Small intestine (tissue), 7 donors: ENCODE results near the gene SCN5A. TPM values are rescaled to one million over a fixed set of nuclear protein-coding genes. Genes with fewer than 3 reads are reported as not detected.

ENCODE experiments used
- DNase-seq, 2 donors: peaks; one replicate each; pipeline versions ENCODE4 v3.0.0 to v3.0.0-alpha.2; 2013
- FAIRE-seq: peaks from 2 replicates; lab custom pipeline; 2012; peaks lifted over from hg19 to GRCh38; lab: Jason Lieb, UNC
- H3K27ac ChIP-seq, 3 donors: one replicate each; pipeline ENCODE4 v1.5.1; 2013; ENCODE audit warnings: low read length in 2 of 3, mild to moderate bottlenecking in 2 of 3, control low read depth in 1 of 3, inconsistent platforms in 1 of 3, low read depth in 1 of 3, moderate library complexity in 1 of 3
- H3K27me3 ChIP-seq, 3 donors: one replicate each; pipeline ENCODE4 v1.6.1; 2013; ENCODE audit warnings: low read length in 3 of 3, inconsistent platforms in 1 of 3; ENCODE audit not compliant: control insufficient read depth in 3 of 3, insufficient read depth in 3 of 3
- H3K36me3 ChIP-seq, 3 donors: one replicate each; pipeline ENCODE4 v1.6.1; 2013; ENCODE audit warnings: low read length in 3 of 3, inconsistent platforms in 1 of 3, low read depth in 1 of 3, mild to moderate bottlenecking in 1 of 3, moderate library complexity in 1 of 3; ENCODE audit not compliant: control insufficient read depth in 3 of 3, insufficient read depth in 2 of 3
- H3K4me1 ChIP-seq, 3 donors: one replicate each; pipeline ENCODE4 v1.6.1; 2013; ENCODE audit warnings: low read length in 2 of 3, inconsistent platforms in 1 of 3, low read depth in 1 of 3, mild to moderate bottlenecking in 1 of 3, moderate library complexity in 1 of 3; ENCODE audit not compliant: control insufficient read depth in 3 of 3, insufficient read depth in 2 of 3
- H3K4me3 ChIP-seq, 3 donors: one replicate each; pipeline ENCODE4 v1.5.1; 2013; ENCODE audit warnings: low read length in 3 of 3, control low read depth in 1 of 3, inconsistent platforms in 1 of 3, low read depth in 1 of 3, mild to moderate bottlenecking in 1 of 3, moderate library complexity in 1 of 3
- H3K9me3 ChIP-seq, 2 donors: one replicate each; pipeline ENCODE4 v1.6.1; 2013; ENCODE audit warnings: low read depth in 1 of 2, low read length in 1 of 2; ENCODE audit not compliant: control insufficient read depth in 2 of 2, insufficient read depth in 1 of 2
- WGBS, 3 donors: extraction: QIAGEN DNeasy Blood & Tissue Kit; methylation state at CpG; one replicate each; pipeline ENCODE4 v1.1.7; 2013; 5-methylcytosine and 5-hydroxymethylcytosine counted together
- polyA plus RNA-seq, 4 donors: library from polyadenylated mRNA; stranded (reverse) in 3 of 4; unstranded in 1 of 4; fragments of 200-250 nt in 3 of 4; fragments of 120-200 nt in 1 of 4; gene quantifications; one replicate each; pipeline versions ENCODE4 v1.2.1 to v1.2.3, GENCODE V29; 2013
- donor health status: healthy with polysubstance abuse.
- donor health status: control.
- donor health status: control.
- donor health status: Bipolar disorder and iron deficiency.
- donor health status: healthy.

The SCN5A gene
- polyA plus RNA-seq, 4 donors: 0.27 to 0.75 (median 0.68) TPM; not detected in 1

- Histone ChIP-seq H3K27me3 (no peaks in the 10 kb centered on the region), H3K9me3 (no peaks in the 10 kb centered on the region), H3K4me1 (no peaks in the 10 kb centered on the region), H3K27ac (no peak overlapping the region), H3K4me3 (no peak overlapping the region), H3K36me3 (no peaks in the 10 kb centered on the region)
- DNase-seq: no peak
- WGBS, 3 donors: 80 to 90% (median 88%) methylated on average over 21 of the region's 21 CpGs
- FAIRE-seq: no peak
Observed at GRCh38 chr3:38580450-38581382, 68.8 kb downstream of the SCN5A start.

GRCh38 chr3:38579551-38580449 lies 69.7 kb downstream of the SCN5A start:
- Histone ChIP-seq H3K27me3 (no peaks in the 10 kb centered on the region), H3K27ac (no peak overlapping the region), H3K9me3 (no peaks in the 10 kb centered on the region), H3K4me3 (no peak overlapping the region), H3K4me1 (no peaks in the 10 kb centered on the region), H3K36me3 (no peaks in the 10 kb centered on the region)
- FAIRE-seq (no peak), DNase-seq (no peak)
- 50 to 62% (median 61%) methylated on average over 13 to 14 of the region's 14 CpGs for WGBS, 3 donors

GRCh38 chr3:38579141-38579540 lies 70.3 kb downstream of the SCN5A start:
- Histone ChIP-seq H3K4me1 (no peaks in the 10 kb centered on the region), H3K9me3 (no peaks in the 10 kb centered on the region), H3K27ac (no peak overlapping the region), H3K27me3 (peaks cover 0 to 2% (median 0%) of the 10 kb centered on the region in 3 donors), H3K4me3 (no peak overlapping the region), H3K36me3 (no peaks in the 10 kb centered on the region)
- FAIRE-seq (no peak), DNase-seq (no peak)
- WGBS, 3 donors: 77 to 83% (median 81%) methylated on average over 12 of the region's 12 CpGs

- no peaks in the 10 kb centered on the region for H3K4me1 ChIP-seq
- DNase-seq: no peak
- peaks cover 0 to 2% (median 0%) of the 10 kb centered on the region in 3 donors for H3K27me3 ChIP-seq
- 73 to 89% (median 76%) methylated on average over 9 of the region's 9 CpGs for WGBS, 3 donors
- FAIRE-seq: no peak
- H3K9me3 ChIP-seq: peaks cover 0 to under 1% of the 10 kb centered on the region in 2 donors
- H3K36me3 ChIP-seq: no peaks in the 10 kb centered on the region
- H3K27ac ChIP-seq: no peak overlapping the region
- H3K4me3 ChIP-seq: no peak overlapping the region
Observed at GRCh38 chr3:38578551-38578950, 70.9 kb downstream of the SCN5A start.

GRCh38 chr3:38578081-38578475 lies 71.4 kb downstream of the SCN5A start:
- Histone ChIP-seq H3K9me3 (peaks cover 0 to 2% of the 10 kb centered on the region in 2 donors), H3K36me3 (no peaks in the 10 kb centered on the region), H3K4me1 (no peaks in the 10 kb centered on the region), H3K27me3 (peaks cover 0 to 2% (median 0%) of the 10 kb centered on the region in 3 donors), H3K4me3 (no peak overlapping the region), H3K27ac (no peak overlapping the region)
- FAIRE-seq: no peak
- DNase-seq: no peak
- 63 to 77% (median 67%) methylated on average over 4 of the region's 4 CpGs for WGBS, 3 donors

- no peak overlapping the region for H3K27ac ChIP-seq
- no peaks in the 10 kb centered on the region for H3K4me1 ChIP-seq
- DNase-seq (no peak), FAIRE-seq (no peak)
- peaks cover 0 to 2% (median 0%) of the 10 kb centered on the region in 3 donors for H3K27me3 ChIP-seq
- H3K4me3 ChIP-seq: no peak overlapping the region
- H3K9me3 ChIP-seq: peaks cover 0 to 6% of the 10 kb centered on the region in 2 donors
- WGBS, 3 donors: 71 to 83% (median 77%) methylated on average over 8 of the region's 8 CpGs
- H3K36me3 ChIP-seq: no peaks in the 10 kb centered on the region
Observed at GRCh38 chr3:38577371-38578080, 72.0 kb downstream of the SCN5A start.

GRCh38 chr3:38576526-38577370 lies 72.7 kb downstream of the SCN5A start:
- no peaks in the 10 kb centered on the region for H3K4me1 ChIP-seq
- H3K27me3 ChIP-seq: peaks cover 0 to 2% (median 0%) of the 10 kb centered on the region in 3 donors
- DNase-seq (no peak), FAIRE-seq (no peak)
- H3K27ac ChIP-seq: no peak overlapping the region
- H3K9me3 ChIP-seq: peaks cover 0 to 6% of the 10 kb centered on the region in 2 donors
- no peaks in the 10 kb centered on the region for H3K36me3 ChIP-seq
- WGBS, 3 donors: 69 to 78% (median 72%) methylated on average over 16 of the region's 16 CpGs
- H3K4me3 ChIP-seq: no peak overlapping the region
